Measurements from ENCODE around the gene MBTPS1.

- TF ChIP-seq GATA3 (IDR thresholded peaks at IDR 0.05; ENCODE audit: low read depth, low read length) (no peak), GATA2 (IDR thresholded peaks at IDR 0.05; ENCODE audit: low read depth, low read length) (no peak)
Observed at GRCh38 chr16:84048270-84048669, 68.5 kb downstream of the MBTPS1 start.

Measured in SH-SY5Y (cell line).